SK-N-SH (cell line): ENCODE measurements around the gene THSD7B. TPM values are rescaled to one million over a fixed set of nuclear protein-coding genes. Genes with fewer than 3 reads are reported as not detected.
"Not testable (repeated sequence)": the region's sequence is repeated elsewhere in the genome, so short reads cannot be mapped to it uniquely, and the experiment has no call there.

Experiments
- CTCF ChIA-PET: fragments of 300-600, 350-600 bp; formaldehyde crosslinking; extraction: SDS; loops from one replicate; lab custom pipeline; 2021; lab: Yijun Ruan, JAX
- POLR2A ChIA-PET: fragments of 350-600 bp; sonication (Branson Sonifier 250); formaldehyde crosslinking; extraction: SDS; loops from one replicate; lab custom pipeline; 2020; ENCODE audit warnings: antibody characterized with exemption, inconsistent platforms; lab: Yijun Ruan, JAX
- DNase-seq: peaks from one replicate; pipeline ENCODE4 v3.0.0; 2012
- H2AFZ ChIP-seq: fragments of 200-600 bp; sonication (generic); 2 replicates; pipeline ENCODE4 v1.8.1; 2016; ENCODE audit warnings: antibody characterized with exemption, mild to moderate bottlenecking, low read depth
- H3F3A ChIP-seq: fragments of 200-600 bp; sonication (generic); replicated peaks from 2 replicates; pipeline ENCODE3; 2016; ENCODE audit warnings: antibody characterized with exemption, mild to moderate bottlenecking; ENCODE audit not compliant: insufficient read depth
- H3K27ac ChIP-seq, 2 experiments: fragments of 200-500 bp in 1 of 2; fragments of 200-600 bp in 1 of 2; sonication (Bioruptor generic) in 1 of 2; sonication (generic), shearing (Covaris generic) in 1 of 2; 2 replicates each; pipeline versions ENCODE4 v1.5.1 to v1.6.1; 2014 to 2016; ENCODE audit warnings: low read depth in 2 of 2, inconsistent platforms in 1 of 2, low read length in 1 of 2, mild to moderate bottlenecking in 1 of 2, mixed read lengths in 1 of 2
- H3K27me3 ChIP-seq: fragments of 200-600 bp; sonication (generic), shearing (Covaris generic); 2 replicates; pipeline ENCODE4 v1.6.1; 2016; ENCODE audit warnings: mixed run types; ENCODE audit not compliant: insufficient read depth
- H3K36me3 ChIP-seq, 2 experiments: fragments of 200-500 bp in 1 of 2; fragments of 200-600 bp in 1 of 2; sonication (Bioruptor generic) in 1 of 2; sonication (generic) in 1 of 2; replicated peaks in 1 of 2; 2 replicates each; pipeline versions ENCODE3 to v1.5.1; 2014 to 2016; ENCODE audit warnings: low read length in 1 of 2, mild to moderate bottlenecking in 1 of 2; ENCODE audit not compliant: insufficient read depth in 2 of 2, control insufficient read depth in 1 of 2
- H3K4me1 ChIP-seq, 2 experiments: fragments of 200-500 bp in 1 of 2; fragments of 200-600 bp in 1 of 2; sonication (Bioruptor generic) in 1 of 2; sonication (generic), shearing (Covaris generic) in 1 of 2; 2 replicates each; pipeline versions ENCODE4 v1.5.1 to v1.6.1; 2014 to 2016; ENCODE audit warnings: low read depth in 1 of 2, low read length in 1 of 2, mixed run types in 1 of 2; ENCODE audit not compliant: insufficient read depth in 2 of 2, control insufficient read depth in 1 of 2
- H3K4me2 ChIP-seq: fragments of 200-600 bp; sonication (generic), shearing (Covaris generic); 2 replicates; pipeline ENCODE4 v1.6.1; 2017; ENCODE audit warnings: mixed run types
- H3K4me3 ChIP-seq, 2 experiments: fragments of 200-500 bp in 1 of 2; fragments of 200-600 bp in 1 of 2; sonication (Bioruptor generic) in 1 of 2; sonication (generic), shearing (Covaris generic) in 1 of 2; 2 replicates each; pipeline versions ENCODE4 v1.5.1 to v1.8.1; 2014 to 2016; ENCODE audit warnings: low read depth in 2 of 2, inconsistent platforms in 1 of 2, low read length in 1 of 2, mild to moderate bottlenecking in 1 of 2, mixed read lengths in 1 of 2, moderate library complexity in 1 of 2
- H3K79me2 ChIP-seq: fragments of 200-600 bp; sonication (generic); 2 replicates; pipeline ENCODE4 v1.8.1; 2017; ENCODE audit warnings: mild to moderate bottlenecking; ENCODE audit not compliant: insufficient read depth
- H3K9ac ChIP-seq: fragments of 200-600 bp; sonication (generic); 2 replicates; pipeline ENCODE4 v1.6.1; 2017; ENCODE audit warnings: mixed run types
- H3K9me2 ChIP-seq: fragments of 200-600 bp; sonication (generic); 2 replicates; pipeline ENCODE4 v1.6.1; 2017; ENCODE audit warnings: mixed run types
- H3K9me3 ChIP-seq: fragments of 200-600 bp; sonication (generic); 2 replicates; pipeline ENCODE4 v1.6.1; 2017; ENCODE audit warnings: mixed run types, mild to moderate bottlenecking, moderate library complexity
- H4K20me1 ChIP-seq: fragments of 200-600 bp; sonication (generic); 2 replicates; pipeline ENCODE4 v1.6.1; 2017; ENCODE audit warnings: mild to moderate bottlenecking, mixed run types; ENCODE audit not compliant: insufficient read depth
- ELF1 ChIP-seq: IDR thresholded peaks from 2 replicates; pipeline ENCODE4 v1.4.0; 2012
- FOSL2 ChIP-seq: IDR thresholded peaks from 2 replicates; pipeline ENCODE4 v1.4.0; 2012; ENCODE audit warnings: low read depth, mild to moderate bottlenecking, moderate library complexity, borderline replicate concordance
- FOXM1 ChIP-seq: IDR thresholded peaks from 2 replicates; pipeline ENCODE4 v1.4.0; 2012; ENCODE audit warnings: low read depth, mild to moderate bottlenecking
- GABPA ChIP-seq: IDR thresholded peaks from 2 replicates; pipeline ENCODE4 v1.4.0; 2012; ENCODE audit warnings: low read depth, mild to moderate bottlenecking
- GATA2 ChIP-seq: sonication (generic); formaldehyde crosslinking; IDR thresholded peaks from 2 replicates; pipeline ENCODE4 v1.5.0; 2020; ENCODE audit warnings: mild to moderate bottlenecking, missing genetic modification reagents
- MEF2A ChIP-seq: IDR thresholded peaks from 2 replicates; pipeline ENCODE4 v1.4.0; 2012; ENCODE audit warnings: low read depth, borderline replicate concordance
- RAD21 ChIP-seq: IDR thresholded peaks from 2 replicates; pipeline ENCODE4 v1.6.1; 2012; ENCODE audit warnings: mild to moderate bottlenecking, low read length
- RCOR1 ChIP-seq: fragments of 150-350 bp; IDR thresholded peaks from 2 replicates; pipeline ENCODE4 v1.6.1; 2017; ENCODE audit warnings: antibody characterized with exemption, low read length
- TAF1 ChIP-seq: IDR thresholded peaks from 2 replicates; pipeline ENCODE4 v1.6.1; 2012; ENCODE audit warnings: low read depth, mild to moderate bottlenecking, low read length, moderate library complexity, borderline replicate concordance
- TCF12 ChIP-seq: IDR thresholded peaks from 2 replicates; pipeline ENCODE4 v1.4.0; 2012
- WGBS: methylation state at CpG from one replicate; pipeline ENCODE4 v1.1.6; 2017; ENCODE audit warnings: low lambda C conversion rate; 5-methylcytosine and 5-hydroxymethylcytosine counted together
- polyA plus RNA-seq, 3 experiments: library from polyadenylated mRNA; depleted of rRNA; stranded (reverse); fragments of >200 nt; gene quantifications; 2 replicates each; pipeline ENCODE4 v1.2.3, GENCODE V29; 2012
- TF ChIP-seq, protein P1 (sequence below): IDR thresholded peaks from 2 replicates; pipeline ENCODE4 v1.4.0; 2012; ENCODE audit warnings: low read depth, borderline replicate concordance
- TF ChIP-seq, protein P2 (sequence below): fragments of 150-350 bp; IDR thresholded peaks from 2 replicates; pipeline ENCODE4 v1.6.1; 2017; ENCODE audit warnings: antibody characterized with exemption, low read length, low read depth, borderline replicate concordance
- TF ChIP-seq, protein P3 (sequence below): IDR thresholded peaks from 2 replicates; pipeline ENCODE4 v1.4.0; 2012; ENCODE audit warnings: low read depth
- TF ChIP-seq, protein P4 (sequence below): IDR thresholded peaks from 2 replicates; pipeline ENCODE4 v1.6.1; 2012; ENCODE audit warnings: mild to moderate bottlenecking, low read depth, low read length, moderate library complexity
- TF ChIP-seq, protein P5 (sequence below): IDR thresholded peaks from 2 replicates; pipeline ENCODE4 v1.4.0; 2012; ENCODE audit warnings: low read depth, borderline replicate concordance

The THSD7B gene
- polyA plus RNA-seq, 1 of the 3 experiments (the other 2 are of a cell fraction): not detected

DNA sequence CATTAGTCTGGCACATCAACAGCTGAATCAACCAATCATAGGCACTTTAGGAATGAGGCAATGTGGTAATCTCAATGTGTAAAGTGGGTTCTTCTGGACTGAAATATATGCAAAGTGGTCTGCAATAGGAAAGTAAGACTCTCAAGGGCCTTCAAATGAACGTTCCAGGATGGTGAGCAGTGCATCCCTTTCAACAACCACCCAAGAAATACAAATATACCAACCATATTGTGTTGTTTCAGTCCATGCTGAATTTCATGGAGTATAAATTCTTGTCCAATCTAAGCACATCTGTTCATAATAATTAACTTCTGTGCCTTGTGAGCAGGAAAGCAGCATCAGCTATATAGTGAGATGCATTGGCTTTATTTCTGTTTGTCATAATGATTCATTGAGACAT lies 556.2 kb downstream of the THSD7B start (continued):
- TF ChIP-seq, protein P1, sequence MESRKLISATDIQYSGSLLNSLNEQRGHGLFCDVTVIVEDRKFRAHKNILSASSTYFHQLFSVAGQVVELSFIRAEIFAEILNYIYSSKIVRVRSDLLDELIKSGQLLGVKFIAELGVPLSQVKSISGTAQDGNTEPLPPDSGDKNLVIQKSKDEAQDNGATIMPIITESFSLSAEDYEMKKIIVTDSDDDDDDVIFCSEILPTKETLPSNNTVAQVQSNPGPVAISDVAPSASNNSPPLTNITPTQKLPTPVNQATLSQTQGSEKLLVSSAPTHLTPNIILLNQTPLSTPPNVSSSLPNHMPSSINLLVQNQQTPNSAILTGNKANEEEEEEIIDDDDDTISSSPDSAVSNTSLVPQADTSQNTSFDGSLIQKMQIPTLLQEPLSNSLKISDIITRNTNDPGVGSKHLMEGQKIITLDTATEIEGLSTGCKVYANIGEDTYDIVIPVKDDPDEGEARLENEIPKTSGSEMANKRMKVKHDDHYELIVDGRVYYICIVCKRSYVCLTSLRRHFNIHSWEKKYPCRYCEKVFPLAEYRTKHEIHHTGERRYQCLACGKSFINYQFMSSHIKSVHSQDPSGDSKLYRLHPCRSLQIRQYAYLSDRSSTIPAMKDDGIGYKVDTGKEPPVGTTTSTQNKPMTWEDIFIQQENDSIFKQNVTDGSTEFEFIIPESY: no peak
- no peak for TF ChIP-seq TAF1
- TF ChIP-seq FOSL2: no peak

DNA sequence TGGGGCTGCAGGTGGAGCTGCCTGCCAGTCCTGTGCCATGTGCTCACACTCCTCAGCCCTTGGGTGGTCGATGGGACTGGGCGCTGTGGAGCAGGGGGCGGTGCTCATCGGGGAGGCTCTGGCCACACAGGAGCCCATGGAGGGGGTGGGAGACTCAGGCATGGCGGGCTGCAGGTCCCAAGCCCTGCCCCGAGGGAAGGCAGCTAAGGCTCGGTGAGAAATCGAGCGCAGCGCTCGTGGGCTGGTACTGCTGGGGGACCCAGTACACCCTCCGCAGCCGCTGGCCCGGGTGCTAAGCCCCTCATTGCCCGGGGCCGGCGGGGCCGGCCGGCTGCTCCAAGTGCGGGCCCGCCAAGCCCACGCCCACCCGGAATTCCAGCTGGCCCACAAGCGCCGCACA lies 566.2 kb downstream of the THSD7B start:
- H3K27me3 ChIP-seq, H2AFZ ChIP-seq, H3K79me2 ChIP-seq, DNase-seq, H3K27ac ChIP-seq, H3K9ac ChIP-seq, H3K9me2 ChIP-seq, CTCF ChIA-PET, H3K36me3 ChIP-seq, H3F3A ChIP-seq, H3K9me3 ChIP-seq, H3K4me3 ChIP-seq, H4K20me1 ChIP-seq, H3K4me2 ChIP-seq, H3K4me1 ChIP-seq: not testable (repeated sequence)
- 62% methylated on average over 7 of the region's 25 CpGs for WGBS
- POLR2A ChIA-PET: interaction anchor here (0.6 kb wide), 1 partner anchor 459 kb away, joined by 4 read pairs; no protein-coding TSS in a partner anchor

DNA sequence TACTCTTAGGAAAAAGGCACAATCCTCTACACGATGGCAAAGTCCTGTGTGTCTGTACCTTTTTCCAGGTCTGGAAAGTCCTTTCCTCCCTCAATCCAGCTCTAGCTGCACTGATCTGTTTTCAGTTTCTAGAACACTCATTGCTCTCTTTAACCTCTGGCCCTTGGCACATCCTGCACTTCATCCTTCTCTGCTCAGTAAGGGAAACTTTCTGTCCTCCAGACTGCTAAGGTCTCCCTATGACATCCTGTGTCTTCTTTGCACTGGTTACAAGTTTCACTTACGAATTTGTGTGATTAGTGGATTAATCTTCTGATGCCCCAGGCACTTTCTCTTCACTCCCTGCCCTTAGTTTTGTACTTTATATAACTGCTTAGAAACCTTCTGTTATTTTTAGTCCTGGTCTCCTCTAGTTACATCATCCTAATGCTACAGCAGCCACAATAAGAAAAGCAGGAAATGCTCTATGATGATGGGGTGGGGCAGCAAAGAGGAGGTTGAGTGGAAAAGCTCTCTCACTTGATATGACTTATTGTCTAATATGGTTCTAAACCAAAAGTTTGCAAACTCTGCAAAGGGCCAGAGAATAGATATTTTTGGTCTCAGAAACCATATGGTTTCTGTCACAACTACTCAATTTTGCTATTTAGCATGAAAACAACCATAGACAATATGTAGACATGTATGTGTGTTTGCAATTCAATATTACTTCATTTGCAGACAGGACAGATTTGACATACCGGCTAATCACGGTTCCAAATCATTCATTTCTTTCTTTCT lies 568.2 kb downstream of the THSD7B start:
- no peaks in the 10 kb centered on the region for H3K9me3 ChIP-seq
- H3K27ac ChIP-seq: no peak overlapping the region
- ChIA-PET CTCF (no interaction called here), POLR2A (no interaction called here)
- H3K4me1 ChIP-seq: no peaks in the 10 kb centered on the region
- H3K9me2 ChIP-seq: no peaks in the 10 kb centered on the region
- no peak overlapping the region for H3K4me3 ChIP-seq
- no peak overlapping the region for H2AFZ ChIP-seq
- H3K79me2 ChIP-seq: no peaks in the 10 kb centered on the region
- no peak for TF ChIP-seq RCOR1
- no peak for TF ChIP-seq MEF2A
- TF ChIP-seq GATA2 (CRISPR knock-in tag): no peak
- TF ChIP-seq TAF1: no peak
- no peak for TF ChIP-seq RAD21
- TF ChIP-seq GABPA: no peak
- no peak for TF ChIP-seq TCF12
- TF ChIP-seq FOXM1: no peak
- TF ChIP-seq, protein P1: no peak
- TF ChIP-seq, protein P2, sequence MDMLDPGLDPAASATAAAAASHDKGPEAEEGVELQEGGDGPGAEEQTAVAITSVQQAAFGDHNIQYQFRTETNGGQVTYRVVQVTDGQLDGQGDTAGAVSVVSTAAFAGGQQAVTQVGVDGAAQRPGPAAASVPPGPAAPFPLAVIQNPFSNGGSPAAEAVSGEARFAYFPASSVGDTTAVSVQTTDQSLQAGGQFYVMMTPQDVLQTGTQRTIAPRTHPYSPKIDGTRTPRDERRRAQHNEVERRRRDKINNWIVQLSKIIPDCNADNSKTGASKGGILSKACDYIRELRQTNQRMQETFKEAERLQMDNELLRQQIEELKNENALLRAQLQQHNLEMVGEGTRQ: no peak
- TF ChIP-seq, protein P3, sequence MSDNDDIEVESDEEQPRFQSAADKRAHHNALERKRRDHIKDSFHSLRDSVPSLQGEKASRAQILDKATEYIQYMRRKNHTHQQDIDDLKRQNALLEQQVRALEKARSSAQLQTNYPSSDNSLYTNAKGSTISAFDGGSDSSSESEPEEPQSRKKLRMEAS: no peak
- no peak for TF ChIP-seq ELF1
- TF ChIP-seq, protein P4, sequence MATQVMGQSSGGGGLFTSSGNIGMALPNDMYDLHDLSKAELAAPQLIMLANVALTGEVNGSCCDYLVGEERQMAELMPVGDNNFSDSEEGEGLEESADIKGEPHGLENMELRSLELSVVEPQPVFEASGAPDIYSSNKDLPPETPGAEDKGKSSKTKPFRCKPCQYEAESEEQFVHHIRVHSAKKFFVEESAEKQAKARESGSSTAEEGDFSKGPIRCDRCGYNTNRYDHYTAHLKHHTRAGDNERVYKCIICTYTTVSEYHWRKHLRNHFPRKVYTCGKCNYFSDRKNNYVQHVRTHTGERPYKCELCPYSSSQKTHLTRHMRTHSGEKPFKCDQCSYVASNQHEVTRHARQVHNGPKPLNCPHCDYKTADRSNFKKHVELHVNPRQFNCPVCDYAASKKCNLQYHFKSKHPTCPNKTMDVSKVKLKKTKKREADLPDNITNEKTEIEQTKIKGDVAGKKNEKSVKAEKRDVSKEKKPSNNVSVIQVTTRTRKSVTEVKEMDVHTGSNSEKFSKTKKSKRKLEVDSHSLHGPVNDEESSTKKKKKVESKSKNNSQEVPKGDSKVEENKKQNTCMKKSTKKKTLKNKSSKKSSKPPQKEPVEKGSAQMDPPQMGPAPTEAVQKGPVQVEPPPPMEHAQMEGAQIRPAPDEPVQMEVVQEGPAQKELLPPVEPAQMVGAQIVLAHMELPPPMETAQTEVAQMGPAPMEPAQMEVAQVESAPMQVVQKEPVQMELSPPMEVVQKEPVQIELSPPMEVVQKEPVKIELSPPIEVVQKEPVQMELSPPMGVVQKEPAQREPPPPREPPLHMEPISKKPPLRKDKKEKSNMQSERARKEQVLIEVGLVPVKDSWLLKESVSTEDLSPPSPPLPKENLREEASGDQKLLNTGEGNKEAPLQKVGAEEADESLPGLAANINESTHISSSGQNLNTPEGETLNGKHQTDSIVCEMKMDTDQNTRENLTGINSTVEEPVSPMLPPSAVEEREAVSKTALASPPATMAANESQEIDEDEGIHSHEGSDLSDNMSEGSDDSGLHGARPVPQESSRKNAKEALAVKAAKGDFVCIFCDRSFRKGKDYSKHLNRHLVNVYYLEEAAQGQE: no peak
- TF ChIP-seq, protein P5, sequence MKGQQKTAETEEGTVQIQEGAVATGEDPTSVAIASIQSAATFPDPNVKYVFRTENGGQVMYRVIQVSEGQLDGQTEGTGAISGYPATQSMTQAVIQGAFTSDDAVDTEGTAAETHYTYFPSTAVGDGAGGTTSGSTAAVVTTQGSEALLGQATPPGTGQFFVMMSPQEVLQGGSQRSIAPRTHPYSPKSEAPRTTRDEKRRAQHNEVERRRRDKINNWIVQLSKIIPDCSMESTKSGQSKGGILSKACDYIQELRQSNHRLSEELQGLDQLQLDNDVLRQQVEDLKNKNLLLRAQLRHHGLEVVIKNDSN: no peak
- H4K20me1 ChIP-seq: no peaks in the 10 kb centered on the region
- H3K4me2 ChIP-seq: no peak overlapping the region
- H3K9ac ChIP-seq: no peak overlapping the region
- DNase-seq: no peak
- no peaks in the 10 kb centered on the region for H3K36me3 ChIP-seq
- 28% methylated on average over 4 of the region's 4 CpGs for WGBS
- no peaks in the 10 kb centered on the region for H3K27me3 ChIP-seq
- H3F3A ChIP-seq: no peaks in the 10 kb centered on the region
